GM23248 (cell line): ENCODE data around the gene CBL. TPM values are rescaled to one million over a fixed set of nuclear protein-coding genes. Genes with fewer than 3 reads are reported as not detected.

Experiments
- DNase-seq: peaks from one replicate; pipeline ENCODE4 v3.0.0-alpha.2; 2015
- H2AFZ ChIP-seq: fragments of 200-600 bp; sonication (generic); 2 replicates; pipeline ENCODE4 v1.6.1; 2016; ENCODE audit warnings: antibody characterized with exemption
- H3F3A ChIP-seq: fragments of 200-600 bp; sonication (generic); 2 replicates; pipeline ENCODE4 v1.6.1; 2016; ENCODE audit warnings: mild to moderate bottlenecking, antibody characterized with exemption, mixed run types; ENCODE audit not compliant: insufficient read depth
- H3K27ac ChIP-seq: fragments of 200-600 bp; sonication (generic); 2 replicates; pipeline ENCODE4 v1.5.1; 2016; ENCODE audit warnings: mild to moderate bottlenecking
- H3K27me3 ChIP-seq: fragments of 200-600 bp; sonication (generic); replicated peaks from 2 replicates; pipeline ENCODE4 v1.6.1; 2016; ENCODE audit warnings: mild to moderate bottlenecking; ENCODE audit not compliant: insufficient read depth
- H3K36me3 ChIP-seq: fragments of 200-600 bp; sonication (generic); 2 replicates; pipeline ENCODE4 v1.6.1; 2016; ENCODE audit warnings: low read depth, mild to moderate bottlenecking
- H3K4me1 ChIP-seq: fragments of 200-600 bp; sonication (generic); 2 replicates; pipeline ENCODE4 v1.6.1; 2016; ENCODE audit warnings: mild to moderate bottlenecking; ENCODE audit not compliant: insufficient read depth
- H3K4me2 ChIP-seq: fragments of 200-600 bp; sonication (generic); one replicate; pipeline ENCODE4 v1.6.1; 2016; ENCODE audit warnings: mild to moderate bottlenecking; ENCODE audit not compliant: unreplicated experiment
- H3K4me3 ChIP-seq: fragments of 200-600 bp; sonication (generic); 2 replicates; pipeline ENCODE4 v1.5.1; 2016; ENCODE audit warnings: mild to moderate bottlenecking
- H3K79me2 ChIP-seq: fragments of 200-600 bp; sonication (generic); 2 replicates; pipeline ENCODE4 v1.6.1; 2016; ENCODE audit warnings: mild to moderate bottlenecking; ENCODE audit not compliant: insufficient read depth
- H3K9ac ChIP-seq: fragments of 200-600 bp; sonication (generic); 2 replicates; pipeline ENCODE4 v1.6.1; 2016; ENCODE audit warnings: mild to moderate bottlenecking
- H3K9me2 ChIP-seq: fragments of 200-600 bp; sonication (generic); 2 replicates; pipeline ENCODE4 v1.6.1; 2016; ENCODE audit warnings: mixed run types, mild to moderate bottlenecking, moderate library complexity; ENCODE audit not compliant: insufficient read depth
- H3K9me3 ChIP-seq: fragments of 200-600 bp; sonication (generic); one replicate; pipeline ENCODE4 v1.6.1; 2017; ENCODE audit warnings: low read depth
- H4K20me1 ChIP-seq: fragments of 200-600 bp; sonication (generic); 2 replicates; pipeline ENCODE4 v1.6.0; 2016; ENCODE audit not compliant: insufficient read depth
- EZH2 ChIP-seq: fragments of 200-600 bp; sonication (generic); IDR thresholded peaks from 2 replicates; pipeline ENCODE4 v1.6.1; 2018; ENCODE audit warnings: antibody characterized with exemption, mild to moderate bottlenecking; ENCODE audit not compliant: insufficient read depth, poor library complexity, severe bottlenecking
- EZH2phosphoT487 ChIP-seq: fragments of 200-600 bp; sonication (generic); IDR thresholded peaks from 2 replicates; pipeline ENCODE4 v1.6.1; 2018; ENCODE audit warnings: antibody characterized with exemption, moderate library complexity, mild to moderate bottlenecking, low read depth; ENCODE audit not compliant: insufficient read depth
- WGBS, 2 experiments: methylation state at CpG; one replicate each; pipeline ENCODE4 v1.1.6; 2015 to 2017; ENCODE audit warnings: low lambda C conversion rate in 2 of 2, low coverage in 1 of 2; ENCODE audit errors: missing lambda C conversion rate in 2 of 2; 5-methylcytosine and 5-hydroxymethylcytosine counted together
- in situ Hi-C: fragments of 300-500 bp; cut with MboI; formaldehyde crosslinking; loops from 2 replicates; pipeline ENCODE4 v1.15.0; 2020
- polyA plus RNA-seq: library from polyadenylated mRNA; unstranded; fragments of >200 nt; fragmentation: Nextera tagmentation; extraction: Ambion mirVana; gene quantifications from 2 replicates; pipeline ENCODE4 v1.2.1, GENCODE V29; 2016
- total RNA-seq: library from RNA; depleted of rRNA; stranded (reverse); fragments of >200 nt; shearing (Covaris generic); gene quantifications from 2 replicates; pipeline ENCODE4 v1.2.3, GENCODE V29; 2014

CBL gene
- total and polyA plus RNA-seq, 2 experiments from 2014 or later = 5.8 to 8.6 TPM

DNA sequence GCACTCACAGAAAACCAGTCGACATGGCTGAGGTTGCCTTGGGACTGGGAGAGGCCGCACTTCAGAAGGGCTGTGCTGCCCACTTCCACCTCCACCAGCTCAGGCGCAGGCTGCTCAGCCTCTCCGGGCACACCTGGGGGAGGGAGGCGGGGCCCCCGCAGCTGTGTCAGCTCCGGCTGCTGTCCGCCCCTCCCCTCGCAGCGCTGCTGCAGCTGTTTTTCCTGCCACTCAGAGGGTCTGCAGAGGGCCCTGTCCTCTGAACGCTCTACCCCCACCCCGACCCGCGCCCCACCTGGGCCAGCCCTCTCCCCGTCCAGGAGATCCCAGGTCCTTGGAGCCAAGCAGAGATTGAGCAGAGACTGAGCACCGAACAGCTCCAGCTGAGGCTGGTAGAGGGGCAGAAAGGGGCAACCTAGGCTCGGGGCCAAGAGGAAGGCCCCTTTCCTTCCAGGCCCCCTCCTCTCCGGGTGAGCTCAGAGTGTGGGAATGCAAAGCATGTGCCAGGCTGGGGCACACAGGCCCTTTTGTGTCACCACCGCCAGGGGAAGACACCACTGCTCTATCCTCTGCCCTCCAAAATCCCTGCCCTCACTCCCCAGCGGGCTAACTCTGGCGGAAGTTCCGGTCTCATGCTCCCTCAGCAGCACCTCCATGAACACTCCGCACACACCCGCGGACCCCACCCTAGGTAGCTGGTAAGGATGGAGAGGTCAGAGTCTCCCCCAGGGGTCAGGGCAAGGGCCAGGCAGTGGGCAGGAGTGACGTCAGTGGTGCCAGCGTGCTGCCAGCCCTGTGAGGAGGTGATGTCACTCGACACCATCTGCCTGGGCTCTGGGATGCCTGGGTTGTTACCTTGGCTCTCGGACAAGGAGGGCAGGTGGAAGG, 109.2 kb downstream of the CBL start:
- Histone ChIP-seq H2AFZ (peak overlapping the region; percentile 59; the same call in 1 of the 2 replicates), H3K9ac (no peak overlapping the region), H3K4me1 (peaks cover 31% of the 10 kb centered on the region), H3K4me3 (peak overlapping the region; percentile 72), H3K9me2 (no peaks in the 10 kb centered on the region), H3K9me3 (no peaks in the 10 kb centered on the region), H3K27ac (no peak overlapping the region), H3K4me2 (peak overlapping the region; percentile 88), H3K27me3 (no peaks in the 10 kb centered on the region; the same call in 1 of the 2 replicates), H4K20me1 (no peaks in the 10 kb centered on the region), H3F3A (peaks cover 9% of the 10 kb centered on the region; the same call in 1 of the 2 replicates), H3K79me2 (no peaks in the 10 kb centered on the region), H3K36me3 (no peaks in the 10 kb centered on the region)
- WGBS, 2 experiments = 14% methylated on average over 21 to 29 of the region's 29 CpGs
- in situ Hi-C loops = no loop called here
- no peak for TF ChIP-seq EZH2phosphoT487
- TF ChIP-seq EZH2 = no peak
- peak; percentile 39 for DNase-seq

DNA sequence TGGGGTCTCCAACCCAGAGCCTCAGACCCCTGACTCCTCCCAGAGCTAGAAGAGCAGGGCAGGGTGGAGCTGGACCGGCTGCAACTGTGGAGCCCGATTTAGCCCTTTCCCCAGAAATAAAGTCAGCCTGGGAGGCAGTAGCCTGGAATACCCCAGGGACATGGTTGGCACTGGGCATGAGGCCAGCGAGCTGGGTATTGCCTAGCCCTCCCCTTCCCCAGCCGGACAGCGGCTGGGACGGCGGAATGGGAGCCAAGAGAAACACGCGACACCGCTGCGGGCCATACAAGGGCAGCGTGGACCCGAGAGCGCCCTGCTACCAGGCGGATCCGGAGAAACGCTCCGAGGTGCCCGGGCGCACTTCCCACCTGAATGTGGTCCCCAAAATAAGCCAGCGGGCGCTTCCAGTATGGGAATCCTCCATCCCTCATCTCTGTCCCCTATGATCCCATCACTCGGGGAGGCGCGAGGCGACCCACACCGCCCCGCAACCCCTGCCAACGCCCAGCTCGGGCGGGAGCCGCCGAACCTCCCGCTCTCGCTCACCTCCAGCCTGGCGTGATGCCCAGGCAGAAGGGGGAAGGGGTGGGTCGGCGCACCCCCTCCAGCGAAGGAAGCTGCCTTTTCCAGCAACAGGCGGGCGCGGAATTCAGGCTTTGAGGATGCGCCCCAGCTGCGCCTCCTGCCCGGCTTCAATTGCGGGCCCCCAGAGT, 110.0 kb downstream of the CBL start:
- Histone ChIP-seq H3K9me3 (no peaks in the 10 kb centered on the region), H3K27me3 (no peaks in the 10 kb centered on the region; the same call in 1 of the 2 replicates), H3K9me2 (no peaks in the 10 kb centered on the region), H3K9ac (peak overlapping the region; percentile 18; the same call in 1 of the 2 replicates), H3K36me3 (no peaks in the 10 kb centered on the region), H3K79me2 (no peaks in the 10 kb centered on the region), H3K4me2 (peak overlapping the region; percentile 88), H3K4me3 (peak overlapping the region; percentile 72), H4K20me1 (no peaks in the 10 kb centered on the region), H3F3A (peaks cover 9% of the 10 kb centered on the region; the same call in 1 of the 2 replicates), H2AFZ (peak overlapping the region; percentile 59), H3K27ac (no peak overlapping the region), H3K4me1 (peaks cover 37% of the 10 kb centered on the region)
- in situ Hi-C loops = no loop called here
- TF ChIP-seq EZH2phosphoT487 (0 out of 2 replicates have a peak, but pooled peaks have one; percentile 3), EZH2 (no peak)
- WGBS, 2 experiments = 3% methylated on average over 22 to 39 of the region's 46 CpGs
- peak; percentile 43 for DNase-seq

- 4 to 5% methylated on average over 43 to 74 of the region's 74 CpGs for WGBS, 2 experiments
- no peaks in the 10 kb centered on the region for H4K20me1 ChIP-seq
- DNase-seq = peak; percentile 56
- H3K27ac ChIP-seq = no peak within 1 kb of the TSS
- no peaks in the 10 kb centered on the region for H3K79me2 ChIP-seq
- peak within 1 kb of the TSS; percentile 72 for H3K4me3 ChIP-seq
- TF ChIP-seq EZH2phosphoT487 = 0 out of 2 replicates have a peak, but pooled peaks have one; percentile 8
- TF ChIP-seq EZH2 = no peak
- peaks cover 9% of the 10 kb centered on the region; the same call in 1 of the 2 replicates for H3F3A ChIP-seq
- H3K9me2 ChIP-seq = no peaks in the 10 kb centered on the region
- H3K9me3 ChIP-seq = no peaks in the 10 kb centered on the region
- H3K9ac ChIP-seq = peak within 1 kb of the TSS; percentile 18; the same call in 1 of the 2 replicates
- H3K4me2 ChIP-seq = peak within 1 kb of the TSS; percentile 88
- H3K36me3 ChIP-seq = no peaks in the 10 kb centered on the region
- peak within 1 kb of the TSS; percentile 59 for H2AFZ ChIP-seq
- in situ Hi-C loops = no loop called here
- no peaks in the 10 kb centered on the region; the same call in 1 of the 2 replicates for H3K27me3 ChIP-seq
- H3K4me1 ChIP-seq = peaks cover 41% of the 10 kb centered on the region
Observed at GRCh38 chr11:119316729-119317591, 110.8 kb downstream of the CBL start, which contains the start of gene MCAM. Gene MCAM (minus strand): TSS chr11:119317130. CDS start chr11:119317101, 29 bp downstream.
